HG02763 (cell line): ENCODE results near the gene OR4D9.
"Not testable (repeated sequence)": the region's sequence is repeated elsewhere in the genome, so short reads cannot be mapped to it uniquely, and the experiment has no call there.

Source experiments
- ATAC-seq: cut with Tn5 transposase; IDR thresholded peaks from one replicate; pipeline ENCODE4 v1.9.1; 2021; ENCODE audit warnings: mild to moderate bottlenecking, moderate library complexity; ENCODE audit not compliant: unreplicated experiment

The OR4D9 gene

DNA sequence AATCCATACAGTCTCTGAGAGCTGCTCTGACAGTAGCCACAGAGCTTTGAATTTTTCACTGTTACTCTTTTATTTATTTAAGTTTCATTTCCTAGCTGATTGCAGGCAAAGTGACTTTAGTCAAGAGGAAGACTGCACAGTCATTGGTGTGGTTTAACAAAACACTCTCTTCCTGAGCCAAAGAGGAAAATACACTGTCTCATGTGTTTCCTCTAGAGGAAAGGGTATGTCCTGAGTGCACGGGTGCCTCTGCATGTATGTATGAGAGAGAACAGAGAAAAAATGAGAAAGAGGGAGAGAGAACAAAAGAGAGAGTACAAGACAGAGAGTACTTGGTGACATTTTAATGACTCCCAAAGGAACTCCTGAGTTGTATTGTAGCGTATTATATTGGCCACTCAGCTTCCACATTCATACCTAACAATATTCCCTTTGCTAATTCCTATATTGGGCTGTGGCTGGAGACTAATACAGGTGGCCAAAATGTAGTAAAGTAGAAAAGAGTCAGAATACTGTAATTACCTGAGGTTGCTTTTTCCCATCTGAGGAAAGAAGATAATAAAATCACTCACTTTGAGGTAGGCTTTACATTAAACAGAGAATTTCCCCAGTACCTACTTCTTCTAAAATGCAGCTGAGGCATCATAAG, at the start of gene OR4D9:
Gene OR4D9 (plus strand): TSS at position 599 of the 649 bp plus-strand sequence. CDS start 3,374 bp downstream, outside the sequence.
- ATAC-seq: no peak

DNA sequence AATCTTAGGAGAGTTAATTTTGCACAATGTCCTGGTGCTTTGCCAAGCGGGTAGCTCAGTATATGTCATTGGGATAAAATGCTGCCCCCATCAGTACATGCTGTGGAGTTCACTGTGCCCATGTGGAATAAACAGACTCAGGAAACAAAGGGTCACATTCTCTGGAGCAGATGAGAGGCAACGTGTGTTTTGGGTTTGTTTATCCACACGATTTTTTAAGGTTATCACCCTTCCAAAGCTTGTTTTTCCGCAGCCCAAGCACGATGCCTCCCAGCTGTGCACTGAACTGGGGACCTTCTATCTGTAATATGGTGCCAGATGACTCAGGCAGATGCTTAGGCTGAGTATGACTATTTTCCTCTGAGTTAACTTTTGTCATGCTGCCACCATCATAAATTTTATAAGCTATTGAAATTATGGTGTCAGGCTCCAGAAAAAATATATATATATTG, 48.1 kb upstream of the OR4D9 start:
- ATAC-seq: no peak

DNA sequence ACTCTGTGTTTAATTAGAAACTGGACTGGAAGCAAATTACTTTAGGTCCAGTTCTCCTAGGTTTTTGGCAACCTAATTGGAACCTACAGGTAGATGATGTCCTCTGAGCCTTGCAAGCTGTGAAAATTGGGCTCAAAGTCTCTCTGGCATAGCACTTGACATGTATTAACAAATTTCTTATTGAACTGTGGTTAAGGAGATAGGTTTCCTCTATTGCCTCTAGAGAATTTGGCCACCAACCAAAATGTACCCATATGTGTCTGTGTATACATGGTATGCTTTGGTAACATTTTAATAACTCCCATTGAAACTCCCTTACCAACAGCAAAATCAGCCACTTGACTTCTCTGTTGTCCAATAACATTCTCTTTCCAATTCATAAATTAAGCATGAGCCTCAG, 38.3 kb upstream of the OR4D9 start, which contains the start of gene OR4D10:
Gene OR4D10 (plus strand): TSS at position 301 of the 400 bp plus-strand sequence. CDS start 4,115 bp downstream, outside the sequence.
- ATAC-seq: no peak

DNA sequence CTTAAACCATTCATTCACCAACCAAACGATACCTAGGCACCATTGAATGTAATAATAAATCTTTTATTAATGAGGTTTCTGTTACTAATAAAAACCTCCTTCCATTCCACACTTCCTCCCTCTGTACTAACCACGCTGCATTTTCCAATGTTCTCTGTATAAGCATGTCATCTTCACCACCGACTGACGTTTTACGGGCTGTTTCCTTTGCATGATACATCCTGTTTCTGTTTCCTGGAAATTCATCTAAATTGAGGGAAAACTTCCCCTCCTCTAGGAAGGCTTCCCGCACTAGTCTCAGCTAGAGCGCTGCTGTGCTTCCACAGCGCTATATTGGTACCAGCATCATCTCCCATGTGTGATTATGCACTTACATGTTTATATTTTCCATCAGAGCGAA, 36.2 kb upstream of the OR4D9 start:
- ATAC-seq: no peak

DNA sequence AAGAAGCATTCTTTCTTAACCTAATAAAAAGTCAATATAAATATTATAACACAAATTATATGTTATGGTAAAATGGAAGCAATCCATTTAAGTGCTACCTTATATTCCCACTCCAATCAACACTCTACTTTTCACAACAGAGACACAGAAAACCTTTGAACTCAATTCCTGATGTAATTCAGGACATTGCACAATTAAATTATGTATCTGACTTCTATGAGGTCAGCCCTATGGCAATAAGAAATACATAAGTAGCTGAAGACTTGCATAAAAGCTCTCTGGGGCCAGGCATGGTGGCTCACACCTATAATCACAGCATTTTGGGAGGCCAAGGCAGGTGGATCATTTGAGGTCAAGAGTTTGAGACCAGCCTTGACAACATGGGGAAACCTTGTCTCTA, 31.4 kb upstream of the OR4D9 start:
- no peak for ATAC-seq

DNA sequence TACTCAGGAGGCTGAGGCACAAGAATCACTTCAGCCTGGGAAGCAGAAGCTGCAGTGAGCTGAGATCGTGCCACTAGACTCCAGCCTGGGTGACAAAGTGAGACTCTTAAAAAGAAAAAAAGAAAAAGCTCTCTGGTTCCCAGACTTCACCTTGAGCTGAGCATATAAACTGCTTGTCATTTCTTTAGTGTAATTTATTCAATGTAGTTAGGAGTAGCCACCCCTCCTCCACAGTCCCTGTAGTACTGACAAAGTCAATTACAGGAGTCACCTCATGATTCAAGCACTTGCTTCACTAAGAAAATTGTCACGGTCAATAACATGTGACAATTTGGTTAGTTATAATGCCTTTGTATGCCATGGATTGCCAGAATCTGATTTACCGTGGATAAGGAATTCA, 31.0 kb upstream of the OR4D9 start:
- no peak for ATAC-seq

DNA sequence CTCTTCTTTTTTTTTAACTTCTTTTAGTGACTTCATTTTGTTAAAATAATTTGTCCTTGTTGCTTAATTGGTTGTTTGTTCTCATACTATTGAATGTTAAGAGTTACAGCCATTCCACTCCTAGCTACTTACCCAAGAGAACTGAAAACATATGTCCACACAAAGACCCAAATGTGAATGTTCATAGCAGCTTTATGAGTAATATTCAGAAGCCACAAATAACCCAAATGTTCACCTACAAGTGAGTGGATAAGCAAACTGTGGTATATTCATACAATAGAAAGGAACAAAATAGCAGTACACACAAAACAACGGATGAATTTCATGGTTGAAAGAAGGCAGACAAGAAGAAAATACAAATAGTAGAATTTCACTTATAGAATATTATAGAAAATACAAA, 9.4 kb upstream of the OR4D9 start:
- ATAC-seq: no peak

DNA sequence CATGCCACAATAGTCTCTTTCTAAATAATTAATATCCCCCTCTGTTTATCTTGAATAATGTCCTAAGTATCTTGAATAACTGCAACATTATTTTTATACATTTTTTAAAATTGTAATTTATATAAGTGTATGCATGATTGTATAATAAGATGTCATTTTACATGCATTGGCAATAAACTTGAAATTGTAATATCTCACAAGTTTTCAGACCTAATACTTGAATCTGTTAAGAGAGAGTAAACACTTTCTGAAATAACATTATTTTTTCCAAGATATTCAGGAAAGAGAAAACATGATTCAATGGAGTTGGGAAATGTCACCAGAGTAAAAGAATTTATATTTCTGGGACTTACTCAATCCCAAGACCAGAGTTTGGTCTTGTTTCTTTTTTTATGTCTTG, 8.1 kb upstream of the OR4D9 start, which contains the start of gene OR4D11:
Gene OR4D11 (plus strand): TSS at position 301 of the 400 bp plus-strand sequence. CDS start 0 bp downstream, at position 301.
- ATAC-seq: no peak

DNA sequence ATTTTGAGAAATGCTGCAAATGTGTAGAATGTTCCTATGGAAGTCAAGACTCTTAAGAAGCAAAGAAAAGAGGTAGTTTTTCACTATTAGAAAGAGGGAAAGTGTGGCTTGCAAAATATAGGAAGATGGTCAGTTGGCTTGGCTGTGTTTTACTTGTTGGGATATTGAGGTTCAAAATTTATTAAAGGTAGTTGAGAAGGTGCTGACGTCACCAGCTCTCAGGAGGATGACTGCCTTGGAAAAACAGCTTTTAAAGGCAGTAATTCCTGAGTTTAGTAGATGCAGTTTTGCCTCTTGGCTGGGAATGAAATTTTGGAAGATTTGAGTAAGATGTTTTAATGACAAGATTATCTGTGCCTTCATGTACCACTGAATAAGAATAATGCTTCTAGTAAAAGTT, 336 bp downstream of the OR4D9 start:
- ATAC-seq: no peak

DNA sequence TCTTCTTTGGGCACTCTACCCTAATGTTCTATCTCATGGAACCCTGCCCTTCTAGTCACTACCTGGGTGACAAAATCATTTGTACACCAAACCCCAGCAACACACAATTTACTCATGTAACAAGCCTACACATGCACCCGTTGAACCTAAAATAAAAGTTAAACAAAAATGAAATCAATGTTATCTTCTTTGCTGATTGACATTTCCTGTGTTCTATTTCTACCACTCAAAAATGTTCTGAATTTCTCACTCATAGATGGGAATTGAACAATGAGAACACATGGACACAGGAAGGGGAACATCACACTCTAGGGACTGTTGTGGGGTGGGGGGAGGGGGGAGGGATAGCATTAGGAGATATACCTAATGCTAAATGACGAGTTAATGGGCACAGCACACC, 8.8 kb downstream of the OR4D9 start:
- not testable (repeated sequence) for ATAC-seq

DNA sequence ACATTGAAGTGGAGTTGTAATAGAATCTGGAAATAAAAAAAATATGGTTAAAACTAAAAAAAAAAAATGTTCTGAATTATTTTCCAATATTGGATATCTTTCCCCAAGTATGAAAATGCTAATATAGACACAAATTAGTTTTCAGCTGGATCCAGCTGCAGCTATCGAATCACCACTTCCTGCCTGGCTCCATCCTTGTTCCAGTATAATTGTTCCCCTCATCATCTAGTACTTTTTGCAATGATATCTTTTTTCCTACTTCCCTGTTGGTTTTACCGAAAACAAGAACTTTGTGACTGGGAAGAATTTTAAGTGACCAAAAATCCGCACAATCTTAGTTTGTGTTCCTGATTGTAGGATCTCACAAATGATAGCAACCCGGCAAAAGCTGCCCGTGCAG, 9.4 kb downstream of the OR4D9 start:
- ATAC-seq: no peak

DNA sequence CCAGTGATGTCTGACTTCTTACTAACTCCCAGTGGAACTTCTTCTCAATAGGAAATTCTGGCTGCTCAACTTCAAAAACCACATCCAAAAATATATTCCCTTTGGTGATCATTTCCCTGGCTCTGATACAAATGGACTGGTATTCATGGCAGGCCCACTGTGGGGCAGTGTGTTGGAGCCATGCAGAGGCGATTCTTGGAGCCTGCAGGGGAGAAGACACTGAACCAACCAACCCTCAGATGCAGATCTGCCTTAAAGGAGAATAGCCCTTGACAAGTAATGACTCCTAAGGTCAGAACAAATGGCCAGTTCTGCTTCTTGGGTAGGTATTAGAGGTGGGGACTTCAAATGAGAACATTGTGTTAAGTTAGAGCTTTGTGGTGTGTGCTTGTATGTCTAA, 12.2 kb downstream of the OR4D9 start:
- ATAC-seq: no peak

DNA sequence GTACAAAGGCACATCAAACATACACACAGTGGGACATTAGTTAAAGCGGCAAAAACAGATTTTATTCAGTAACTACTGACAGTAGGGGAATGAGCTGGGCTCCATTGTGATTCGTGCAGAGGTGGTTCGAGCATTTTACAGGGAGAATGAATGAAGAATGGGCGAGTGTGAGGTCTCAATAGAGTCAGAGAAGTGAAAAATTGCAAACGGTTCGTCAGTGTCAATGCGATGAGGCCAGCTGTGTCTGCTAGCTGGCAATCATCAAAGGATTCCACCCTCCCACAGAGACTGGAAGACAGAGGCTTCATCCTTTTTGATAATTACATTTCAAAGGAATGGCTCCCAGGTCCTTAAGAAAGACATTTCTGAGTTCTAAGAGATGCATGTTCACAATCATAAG, 17.4 kb downstream of the OR4D9 start:
- ATAC-seq: no peak

DNA sequence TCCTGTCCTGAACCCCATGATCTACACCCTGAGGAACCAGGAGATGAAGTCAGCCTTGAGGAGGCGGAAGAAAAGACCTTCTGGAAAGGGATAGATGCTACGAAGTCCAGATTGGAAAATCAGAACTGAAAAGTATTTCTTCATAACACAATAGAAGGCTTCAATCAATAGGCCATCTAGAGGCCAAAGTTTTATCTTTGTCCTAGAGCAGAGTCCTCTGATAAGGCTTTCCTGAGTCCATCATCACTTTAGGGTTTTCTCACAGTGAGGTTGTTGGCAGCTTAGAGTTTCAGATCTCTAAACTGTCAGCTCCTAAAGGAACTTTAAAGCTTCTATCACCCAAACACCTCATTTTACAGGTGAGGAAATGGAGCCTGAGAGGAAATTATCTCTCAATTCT, 21.3 kb downstream of the OR4D9 start:
- ATAC-seq: no peak

DNA sequence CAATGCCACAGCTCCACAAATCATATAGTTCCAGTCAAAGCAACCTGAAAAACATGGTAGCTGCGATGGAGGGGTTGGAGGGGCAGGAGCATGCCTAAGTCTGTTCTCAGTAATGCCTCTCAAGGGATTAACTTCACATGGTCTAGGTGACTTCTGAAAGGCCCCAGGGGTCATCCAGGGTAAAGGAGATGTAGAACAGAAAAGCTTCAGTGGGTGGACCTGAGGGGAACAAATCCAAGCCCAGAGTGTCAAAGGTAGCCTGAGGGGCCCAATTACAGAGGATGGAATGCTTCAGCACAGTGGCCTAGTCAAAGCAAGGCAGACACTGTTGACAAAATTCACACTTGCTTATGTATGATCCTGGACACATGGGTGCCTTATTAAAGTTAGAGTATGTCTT, 23.3 kb downstream of the OR4D9 start:
- no peak for ATAC-seq

DNA sequence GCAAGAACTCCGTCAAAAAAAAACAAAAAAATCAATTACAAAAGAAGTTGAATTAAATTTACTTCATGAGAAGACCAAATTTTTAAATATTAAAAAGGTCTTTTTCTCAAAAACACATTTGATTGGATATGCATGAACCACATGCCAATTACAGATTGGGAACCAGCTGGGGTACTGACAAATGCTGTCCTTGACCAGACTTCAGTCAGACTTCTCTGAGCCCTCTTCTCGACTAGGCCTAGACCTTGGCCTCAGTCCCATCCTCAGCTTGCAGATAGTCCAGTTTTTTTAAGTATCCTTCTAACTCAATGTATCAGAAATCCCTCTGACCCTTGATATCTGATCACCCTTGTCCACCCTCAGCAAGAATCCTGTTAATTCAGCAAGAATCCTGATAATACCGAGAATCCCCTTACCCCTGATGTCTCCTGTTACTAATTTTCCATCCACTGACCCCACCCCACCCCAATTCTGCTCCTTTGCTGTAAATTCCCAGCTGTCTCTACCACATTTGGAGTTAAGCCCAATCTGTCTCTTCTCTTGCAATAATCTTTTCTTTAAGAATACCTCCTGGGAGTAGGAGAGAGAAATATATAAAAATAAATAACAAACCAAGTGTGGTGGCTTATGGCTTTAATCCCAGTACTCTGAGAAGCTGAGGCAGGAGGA, 30.9 kb downstream of the OR4D9 start:
- no peak for ATAC-seq

DNA sequence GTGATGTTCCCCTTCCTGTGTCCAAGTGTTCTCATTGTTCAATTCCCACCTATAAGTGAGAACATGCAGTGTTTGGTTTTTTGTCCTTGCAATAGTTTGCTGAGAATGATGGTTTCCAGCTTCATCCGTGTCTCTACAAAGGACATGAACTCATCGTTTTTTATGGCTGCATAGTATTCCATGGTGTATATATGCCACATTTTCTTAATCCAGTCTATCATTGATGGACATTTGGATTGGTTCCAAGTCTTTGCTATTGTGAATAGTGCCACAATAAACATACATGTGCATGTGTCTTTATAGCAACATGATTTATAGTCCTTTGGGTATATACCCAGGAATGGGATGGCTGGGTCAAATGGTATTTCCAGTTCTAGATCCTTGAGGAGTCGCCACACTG, 32.4 kb downstream of the OR4D9 start:
- ATAC-seq: not testable (repeated sequence)

DNA sequence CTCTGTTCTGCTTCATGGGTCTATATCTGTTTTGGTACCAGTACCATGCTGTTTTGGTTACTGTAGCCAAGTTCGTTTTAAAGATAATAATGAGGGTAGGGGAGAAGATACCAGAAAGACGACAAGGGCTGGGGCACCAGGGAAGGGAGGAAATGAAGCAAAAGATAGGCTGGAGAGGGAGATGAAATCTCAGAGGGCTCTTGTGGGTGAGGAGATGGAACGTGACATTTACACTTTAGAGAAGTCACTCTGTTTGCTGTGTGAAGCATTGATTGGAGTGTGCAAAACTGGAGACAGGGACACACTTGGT, 33.5 kb downstream of the OR4D9 start:
- ATAC-seq: no peak

DNA sequence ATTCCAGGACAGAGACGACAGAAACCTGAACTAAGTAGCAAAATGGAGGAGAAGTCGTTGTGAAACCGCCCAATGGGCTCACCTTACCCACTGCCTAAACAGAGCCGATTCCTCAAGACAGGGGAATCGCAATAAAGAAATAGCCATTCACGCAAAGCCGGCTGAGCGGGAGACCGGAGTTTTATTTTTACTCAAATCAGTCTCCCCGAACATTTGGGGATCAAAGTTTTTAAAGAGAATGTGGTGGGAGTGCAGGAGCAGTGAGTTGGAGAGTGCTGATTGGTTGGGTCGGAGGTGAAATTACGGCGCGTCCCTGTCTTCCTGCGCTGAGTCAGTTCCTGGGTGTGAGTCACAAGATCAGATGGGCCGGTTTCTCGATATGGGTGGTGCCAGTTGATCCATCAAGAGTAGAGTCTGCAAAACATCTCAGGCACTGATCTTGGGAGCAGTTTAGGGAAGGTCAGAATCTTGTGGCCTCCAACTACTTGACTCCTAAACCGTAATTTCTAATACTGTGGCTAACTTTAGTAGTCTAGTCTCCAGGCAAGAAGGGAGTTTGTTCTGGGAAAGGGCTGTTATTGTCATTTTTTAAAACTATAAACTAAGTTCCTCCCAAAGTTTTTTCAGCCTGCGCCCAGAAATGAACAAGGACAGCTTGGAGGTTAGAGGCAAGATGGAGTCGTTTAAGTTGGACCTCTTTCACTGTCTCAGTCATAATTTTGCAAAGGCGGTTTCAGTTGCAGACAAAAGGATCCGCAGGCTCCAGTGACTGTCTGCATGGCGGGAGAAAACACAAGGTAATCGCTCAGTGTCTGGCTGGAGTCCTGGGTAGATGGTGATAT, 34.1 kb downstream of the OR4D9 start:
- no peak for ATAC-seq

DNA sequence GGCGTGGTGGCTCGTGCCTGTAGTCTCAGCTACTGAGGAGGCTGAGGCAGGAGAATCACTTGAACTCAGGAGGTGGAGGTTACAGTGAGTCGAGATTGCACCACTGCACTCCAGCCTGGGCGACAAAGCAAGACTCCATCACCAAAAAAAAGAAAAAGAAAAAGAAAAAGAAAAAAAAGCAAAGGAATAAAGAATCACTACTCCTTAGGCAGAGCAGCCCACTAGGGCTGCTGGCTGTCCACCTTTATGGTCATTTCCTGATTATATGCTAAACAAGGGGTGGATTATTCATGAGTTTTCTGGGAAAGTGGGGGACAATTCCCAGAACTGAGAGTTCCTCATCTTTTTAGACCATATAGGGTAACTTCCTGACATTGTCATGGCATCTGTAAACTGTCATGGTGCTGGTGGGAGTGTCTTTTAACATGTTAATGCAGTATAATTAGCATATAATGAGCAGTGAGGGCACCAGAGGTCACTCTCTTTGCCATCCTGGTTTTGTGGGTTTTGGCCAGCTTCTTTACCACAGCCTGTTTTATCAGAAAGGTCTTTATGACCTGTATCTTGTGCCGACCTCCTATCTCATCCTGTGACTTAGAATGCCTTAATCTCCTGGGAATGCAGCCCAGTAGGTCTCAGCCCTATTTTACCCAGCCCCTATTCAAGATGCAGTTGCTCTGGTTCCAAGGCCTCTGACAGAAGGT, 36.4 kb downstream of the OR4D9 start:
- ATAC-seq: not testable (repeated sequence)

DNA sequence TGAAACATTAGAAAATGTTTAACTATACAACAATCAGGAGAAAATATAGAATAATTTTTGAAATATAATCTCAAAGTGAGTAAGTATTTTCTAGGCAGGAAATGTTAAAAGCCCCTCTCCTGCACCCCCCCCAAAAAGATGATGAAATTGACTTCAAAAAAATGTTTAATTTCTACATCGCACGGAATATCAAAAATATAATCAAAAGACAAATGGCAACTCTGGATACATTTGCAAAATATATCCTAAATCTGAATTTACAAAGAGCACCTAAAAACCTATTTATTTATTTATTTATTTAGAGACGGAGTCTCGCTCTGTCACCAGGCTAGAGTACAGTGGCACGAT, 36.9 kb downstream of the OR4D9 start:
- ATAC-seq: no peak
